GM12875 (cell line): Measurements from ENCODE around the gene KDELR1.

Source experiments
- H3K4me3 ChIP-seq: one replicate; pipeline ENCODE4 v1.5.1; 2011; ENCODE audit warnings: low read depth, low read length, control low read depth
- TF ChIP-seq, protein P1 (sequence below): IDR thresholded peaks from 2 replicates; pipeline ENCODE4 v1.5.1; 2011; ENCODE audit warnings: low read depth, mild to moderate bottlenecking, control low read depth, inconsistent platforms, low read length, moderate library complexity, borderline replicate concordance; ENCODE audit not compliant: insufficient read depth

KDELR1 gene

DNA sequence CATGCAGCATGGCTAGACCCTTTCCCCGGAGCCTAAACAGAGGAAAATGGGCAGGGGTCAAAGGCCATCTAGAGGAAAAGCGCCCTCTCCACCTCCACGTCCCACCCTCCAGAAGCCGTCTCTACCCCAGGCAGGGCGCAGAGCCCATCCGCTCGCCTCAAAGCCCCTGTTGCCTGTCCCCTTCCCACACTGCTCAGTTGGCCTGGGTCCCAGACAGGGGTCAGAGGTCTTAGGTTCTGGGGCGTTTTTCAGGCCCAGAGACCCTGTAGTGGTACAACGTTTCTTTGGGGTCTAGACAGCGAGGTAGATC lies 27.9 kb downstream of the KDELR1 start:
- H3K4me3 ChIP-seq: peak overlapping the region; percentile 65
- TF ChIP-seq, protein P1, sequence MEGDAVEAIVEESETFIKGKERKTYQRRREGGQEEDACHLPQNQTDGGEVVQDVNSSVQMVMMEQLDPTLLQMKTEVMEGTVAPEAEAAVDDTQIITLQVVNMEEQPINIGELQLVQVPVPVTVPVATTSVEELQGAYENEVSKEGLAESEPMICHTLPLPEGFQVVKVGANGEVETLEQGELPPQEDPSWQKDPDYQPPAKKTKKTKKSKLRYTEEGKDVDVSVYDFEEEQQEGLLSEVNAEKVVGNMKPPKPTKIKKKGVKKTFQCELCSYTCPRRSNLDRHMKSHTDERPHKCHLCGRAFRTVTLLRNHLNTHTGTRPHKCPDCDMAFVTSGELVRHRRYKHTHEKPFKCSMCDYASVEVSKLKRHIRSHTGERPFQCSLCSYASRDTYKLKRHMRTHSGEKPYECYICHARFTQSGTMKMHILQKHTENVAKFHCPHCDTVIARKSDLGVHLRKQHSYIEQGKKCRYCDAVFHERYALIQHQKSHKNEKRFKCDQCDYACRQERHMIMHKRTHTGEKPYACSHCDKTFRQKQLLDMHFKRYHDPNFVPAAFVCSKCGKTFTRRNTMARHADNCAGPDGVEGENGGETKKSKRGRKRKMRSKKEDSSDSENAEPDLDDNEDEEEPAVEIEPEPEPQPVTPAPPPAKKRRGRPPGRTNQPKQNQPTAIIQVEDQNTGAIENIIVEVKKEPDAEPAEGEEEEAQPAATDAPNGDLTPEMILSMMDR: no peak

DNA sequence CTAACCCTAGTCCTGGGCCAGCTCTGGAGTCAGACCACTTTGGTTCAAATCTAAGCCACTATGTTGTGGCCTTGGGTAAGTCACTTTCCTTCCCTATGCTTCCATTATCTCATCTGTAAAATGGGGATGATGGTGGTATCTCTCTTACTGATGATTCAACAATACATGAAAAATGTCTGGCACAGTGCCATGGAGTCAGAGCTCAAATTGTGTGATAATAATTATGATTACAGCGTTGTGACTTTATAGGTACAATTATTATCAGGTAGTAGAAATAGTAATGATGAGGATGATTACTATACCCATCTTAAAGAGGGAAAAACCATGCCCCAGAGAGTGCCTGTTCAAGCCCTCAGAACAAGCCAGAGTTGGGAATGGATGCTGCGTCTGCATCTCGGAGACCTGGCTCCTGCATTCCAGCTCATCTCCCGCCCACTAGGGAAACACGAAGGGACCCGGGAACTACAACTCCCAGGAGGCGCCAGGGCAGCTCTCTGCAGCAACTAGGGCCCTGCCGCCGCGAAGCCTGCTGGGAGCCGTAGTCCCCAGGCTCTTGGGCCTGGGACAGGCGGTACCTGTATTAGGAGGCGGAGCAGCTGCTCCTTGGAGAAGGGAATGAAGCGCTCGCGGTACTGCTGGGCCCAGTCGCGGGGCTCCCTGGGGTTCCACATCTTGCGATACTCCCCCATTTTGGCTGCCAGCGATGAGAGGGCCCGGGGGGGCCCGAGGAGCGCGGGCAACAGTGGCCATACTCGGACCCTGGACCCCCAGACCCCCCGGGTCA lies 28.4 kb downstream of the KDELR1 start:
- TF ChIP-seq, protein P1: no peak
- H3K4me3 ChIP-seq: peak overlapping the region; percentile 65

DNA sequence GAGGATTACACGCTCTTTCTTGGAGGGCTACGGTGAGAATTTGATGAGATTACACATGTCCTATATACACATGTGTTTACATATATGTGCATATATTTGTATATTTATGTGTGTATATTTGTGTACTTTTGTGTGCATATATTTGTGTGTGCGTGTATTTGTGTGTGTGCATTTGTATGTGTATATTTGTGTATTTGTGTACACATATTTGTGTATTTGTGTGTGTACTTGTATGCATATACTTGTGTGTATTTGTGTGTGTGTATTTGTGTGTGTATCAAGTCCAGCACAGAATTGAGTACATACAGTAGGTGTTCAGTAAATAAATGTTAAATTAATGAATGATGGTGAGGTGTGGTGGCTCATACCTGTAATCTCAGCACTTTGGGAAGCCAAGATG lies 29.4 kb downstream of the KDELR1 start:
- TF ChIP-seq, protein P1: no peak

DNA sequence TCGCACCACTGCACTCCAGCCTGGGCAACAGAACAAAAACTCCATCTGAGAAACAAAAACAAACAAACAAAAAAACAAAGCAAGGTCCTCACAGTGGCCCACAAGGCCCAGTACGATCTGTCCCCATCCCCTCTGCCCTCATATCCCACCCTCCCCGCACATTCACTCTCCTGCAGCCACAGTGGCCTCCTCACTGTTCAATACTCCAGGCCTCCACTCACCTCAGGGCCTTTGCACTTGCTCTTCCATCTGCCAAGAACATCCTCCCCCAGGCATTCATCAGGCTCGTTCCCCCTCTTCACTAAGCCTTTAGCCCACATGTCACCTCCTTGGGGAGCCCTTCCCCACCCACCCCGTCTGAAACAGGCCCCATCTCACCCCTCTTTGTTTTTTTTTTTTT lies 32.2 kb downstream of the KDELR1 start:
- TF ChIP-seq, protein P1: no peak
- no peak overlapping the region for H3K4me3 ChIP-seq

More for the DNA sequence above, 29.4 kb downstream of the KDELR1 start:
- no peak overlapping the region for H3K4me3 ChIP-seq

DNA sequence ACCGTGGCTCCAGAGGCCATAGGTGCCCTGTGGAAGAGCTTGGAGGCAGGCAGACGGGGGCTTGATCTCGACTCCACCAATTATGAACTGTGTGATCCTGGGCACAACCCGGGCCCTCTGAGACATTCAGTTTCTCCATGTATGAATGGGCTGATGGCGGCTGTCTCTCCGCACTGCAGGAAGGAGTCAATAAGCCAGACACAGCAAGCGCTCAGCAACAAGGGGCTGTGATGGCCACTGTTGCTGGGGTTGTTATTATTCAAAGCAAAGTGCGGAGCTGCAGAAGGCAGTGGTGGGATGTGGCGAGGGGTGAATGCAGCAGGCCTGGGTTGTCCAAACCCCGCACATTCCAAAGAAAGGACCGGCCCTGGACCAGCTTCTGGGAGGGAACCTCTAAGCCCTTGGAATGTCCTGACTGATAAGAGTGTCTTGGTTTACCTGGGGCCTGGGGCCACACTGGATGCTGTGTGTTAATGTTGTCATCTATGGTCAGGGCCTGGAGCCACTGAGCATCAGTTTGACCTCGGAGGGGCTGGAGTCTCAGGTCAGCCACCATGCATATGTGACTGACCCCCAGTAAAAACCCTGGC lies 35.9 kb downstream of the KDELR1 start:
- H3K4me3 ChIP-seq: no peak overlapping the region
- TF ChIP-seq, protein P1: no peak

DNA sequence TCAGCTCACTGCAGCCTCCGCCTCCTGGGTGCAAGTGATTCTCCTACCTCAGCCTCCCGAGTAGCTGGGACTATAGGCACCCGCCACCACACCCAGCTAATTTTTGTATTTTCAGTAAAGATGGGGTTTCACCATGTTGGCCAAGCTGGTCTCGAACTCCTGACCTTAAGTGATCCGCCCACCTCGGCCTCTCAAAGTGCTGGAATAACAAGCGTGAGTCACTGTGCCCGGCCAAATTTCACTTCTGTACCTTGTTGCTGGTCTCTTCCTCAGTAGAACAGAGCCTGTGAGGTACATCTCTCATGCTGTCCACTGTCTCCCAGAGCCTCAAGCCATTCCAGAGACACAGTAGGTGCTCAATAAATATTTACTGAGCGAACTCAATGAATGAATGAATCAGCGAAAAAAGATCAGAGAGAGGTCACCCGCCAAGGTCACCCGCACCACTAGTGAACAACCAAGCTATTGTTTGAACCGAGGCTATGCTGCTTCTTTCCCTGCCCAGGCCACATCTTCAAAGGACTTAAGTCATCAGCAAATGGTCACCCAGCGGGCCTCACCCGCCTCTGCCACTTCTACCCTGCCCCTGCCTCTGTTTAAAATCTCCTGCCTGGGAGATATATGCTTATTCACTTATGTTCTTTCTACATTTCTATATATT lies 36.9 kb downstream of the KDELR1 start:
- H3K4me3 ChIP-seq: no peak overlapping the region
- TF ChIP-seq, protein P1: no peak
